Non-pigmented ciliary epithelial cell (primary cell): ENCODE data around the gene AGAP6.
"Not testable (repeated sequence)": the region's sequence is repeated elsewhere in the genome, so short reads cannot be mapped to it uniquely, and the experiment has no call there.

Experiments
- DNase-seq: peaks from one replicate; pipeline ENCODE4 v3.0.0-alpha.2; 2010; ENCODE audit warnings: low read depth

AGAP6 gene

GRCh38 chr10:49988376-49988775 lies at the start of gene AGAP6:
TSS of gene AGAP6 (plus strand) at chr10:49988406. CDS start at chr10:49988716, 310 bp downstream.
- not testable (repeated sequence) for DNase-seq

- not testable (repeated sequence) for DNase-seq
These were observed 46.5 kb upstream of the AGAP6 start, which contains the start of the genes PARG and TIMM23B for GRCh38 chr10:49941447-49942338. TSS of gene PARG (minus strand) at chr10:49942027. CDS start at chr10:49941725, 302 bp downstream. TSS of gene TIMM23B (plus strand) at chr10:49942053. CDS start at chr10:49942195, 142 bp downstream.

GRCh38 chr10:49942339-49942705 lies 45.9 kb upstream of the AGAP6 start:
- not testable (repeated sequence) for DNase-seq

DNA sequence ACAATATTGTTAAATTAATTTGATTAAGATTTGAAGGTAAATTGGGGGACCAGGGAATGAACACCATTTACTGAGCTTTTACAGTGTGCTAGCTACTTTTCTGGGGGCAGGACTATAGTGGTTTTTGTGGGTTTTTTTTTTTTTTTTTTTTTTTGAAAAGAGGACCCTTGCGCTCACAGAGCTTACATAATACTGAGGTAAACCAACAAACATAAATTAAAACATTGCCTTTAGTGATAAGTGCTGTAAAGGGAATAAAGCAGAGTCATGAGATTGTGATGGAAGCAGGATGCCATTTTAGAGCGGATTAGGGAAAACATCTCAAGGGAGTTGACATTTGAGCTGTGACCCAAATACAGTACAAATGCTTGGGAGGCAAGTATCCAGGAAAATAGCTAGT lies 44.6 kb upstream of the AGAP6 start:
- not testable (repeated sequence) for DNase-seq

DNA sequence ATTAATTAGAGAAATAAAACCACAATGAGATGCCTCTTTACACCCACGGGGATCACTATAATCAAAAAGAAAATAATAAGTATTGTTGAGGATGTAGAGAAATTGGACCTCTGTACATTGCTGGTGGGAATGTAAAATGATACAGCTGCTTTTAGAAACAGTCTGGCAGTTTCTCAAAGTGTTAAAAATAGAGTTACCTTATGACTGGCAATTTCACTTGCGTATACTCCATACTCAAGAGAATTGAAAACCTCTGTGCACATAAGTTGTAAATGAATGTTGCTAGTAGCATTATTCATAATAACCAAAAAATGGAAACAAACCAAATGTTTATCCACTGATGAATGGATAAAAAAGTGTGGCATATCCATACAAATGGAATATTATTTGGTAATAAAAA lies 40.1 kb upstream of the AGAP6 start:
- not testable (repeated sequence) for DNase-seq

- not testable (repeated sequence) for DNase-seq
These were observed 39.5 kb upstream of the AGAP6 start for GRCh38 chr10:49948737-49949136.

- not testable (repeated sequence) for DNase-seq
These were observed 36.2 kb upstream of the AGAP6 start for GRCh38 chr10:49952006-49952405.

GRCh38 chr10:49953122-49953521 lies 35.1 kb upstream of the AGAP6 start:
- DNase-seq = not testable (repeated sequence)

DNA sequence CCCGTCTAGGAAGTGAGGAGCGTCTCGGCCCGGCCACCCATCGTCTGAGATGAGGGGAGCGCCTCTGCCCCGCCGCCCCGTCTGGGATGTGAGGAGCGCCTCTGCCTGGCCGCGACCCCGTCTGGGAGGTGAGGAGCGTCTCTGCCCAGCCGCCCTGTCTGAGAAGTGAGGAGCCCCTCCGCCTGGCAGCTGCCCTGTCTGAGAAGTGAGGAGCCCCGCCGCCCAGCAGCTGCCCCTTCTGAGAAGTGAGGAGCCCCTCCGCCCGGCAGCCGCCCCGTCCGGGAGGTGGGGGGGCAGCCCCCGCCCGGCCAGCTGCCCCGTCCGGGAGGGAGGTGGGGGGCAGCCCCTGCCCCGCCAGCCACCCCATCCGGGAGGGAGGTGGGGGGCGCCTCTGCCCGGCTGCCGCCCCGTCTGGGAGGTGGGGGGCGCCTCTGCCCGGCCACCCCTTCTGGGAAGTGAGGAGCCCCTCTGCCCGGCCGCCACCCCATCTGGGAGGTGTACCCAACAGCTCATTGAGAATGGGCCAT lies 17.8 kb upstream of the AGAP6 start:
- DNase-seq = not testable (repeated sequence)

DNA sequence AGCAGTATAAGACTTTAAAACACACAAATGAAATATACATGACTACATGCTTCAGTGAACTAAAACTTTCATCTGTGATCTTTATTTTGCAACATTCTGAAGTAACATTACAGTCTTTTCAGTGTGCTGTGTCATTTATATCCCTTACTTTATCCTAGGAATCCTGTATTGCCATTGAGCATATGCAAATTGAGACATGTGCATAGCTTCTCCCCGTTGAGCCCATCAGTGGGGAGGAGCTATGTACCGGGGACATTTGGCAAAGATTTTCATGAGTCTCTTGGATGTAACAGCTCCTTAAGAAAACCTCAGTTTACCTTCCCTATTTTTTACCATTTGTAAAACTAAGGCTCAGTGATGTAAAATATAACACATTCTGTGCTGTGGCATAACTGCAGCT lies 16.7 kb upstream of the AGAP6 start:
- DNase-seq = not testable (repeated sequence)

- DNase-seq = not testable (repeated sequence)
These were observed 16.1 kb upstream of the AGAP6 start for GRCh38 chr10:49972094-49972493.

DNA sequence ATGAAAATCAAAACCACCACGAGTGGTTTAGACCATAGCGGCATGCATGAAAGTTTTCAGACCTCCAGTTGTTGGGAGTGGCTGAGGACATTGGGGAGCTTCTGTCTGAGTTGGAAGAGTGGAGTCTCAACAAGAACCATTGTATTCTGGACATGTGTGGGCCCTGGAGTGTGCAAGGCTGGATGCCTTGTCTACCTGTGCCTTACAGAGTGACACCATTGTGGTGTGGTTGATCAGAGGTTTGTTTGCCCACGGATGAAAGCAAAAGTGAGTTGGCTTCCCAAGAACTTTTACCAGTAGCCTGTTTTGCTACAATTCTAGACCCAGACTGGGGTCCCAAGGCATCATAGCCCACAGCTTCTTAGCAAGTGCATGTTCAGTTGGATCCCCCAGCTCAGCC lies 10.4 kb upstream of the AGAP6 start:
- DNase-seq = not testable (repeated sequence)

- DNase-seq = not testable (repeated sequence)
These were observed 999 bp upstream of the AGAP6 start for GRCh38 chr10:49987207-49987606.

DNA sequence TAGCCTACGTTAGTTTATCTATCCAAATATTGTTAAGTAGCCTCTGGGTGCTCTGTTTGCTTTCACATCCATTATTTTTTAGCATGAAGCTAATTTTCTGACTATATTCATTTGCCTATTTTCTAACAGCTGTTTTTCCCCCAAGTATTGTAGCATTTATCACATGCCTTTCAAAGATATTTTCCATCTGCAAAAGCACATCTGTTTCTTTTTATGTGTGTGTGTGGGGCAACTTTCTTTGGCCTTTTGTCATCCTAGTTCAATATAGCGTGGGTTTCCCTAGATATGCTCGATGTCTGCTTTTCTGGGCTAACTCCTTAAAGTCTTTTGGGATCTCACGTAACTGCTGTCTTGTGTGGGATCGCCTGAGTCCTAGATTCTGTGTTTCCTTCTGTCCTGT lies 7.1 kb downstream of the AGAP6 start:
- DNase-seq = not testable (repeated sequence)

GRCh38 chr10:50014024-50014423 lies 25.8 kb downstream of the AGAP6 start:
- DNase-seq = not testable (repeated sequence)

DNA sequence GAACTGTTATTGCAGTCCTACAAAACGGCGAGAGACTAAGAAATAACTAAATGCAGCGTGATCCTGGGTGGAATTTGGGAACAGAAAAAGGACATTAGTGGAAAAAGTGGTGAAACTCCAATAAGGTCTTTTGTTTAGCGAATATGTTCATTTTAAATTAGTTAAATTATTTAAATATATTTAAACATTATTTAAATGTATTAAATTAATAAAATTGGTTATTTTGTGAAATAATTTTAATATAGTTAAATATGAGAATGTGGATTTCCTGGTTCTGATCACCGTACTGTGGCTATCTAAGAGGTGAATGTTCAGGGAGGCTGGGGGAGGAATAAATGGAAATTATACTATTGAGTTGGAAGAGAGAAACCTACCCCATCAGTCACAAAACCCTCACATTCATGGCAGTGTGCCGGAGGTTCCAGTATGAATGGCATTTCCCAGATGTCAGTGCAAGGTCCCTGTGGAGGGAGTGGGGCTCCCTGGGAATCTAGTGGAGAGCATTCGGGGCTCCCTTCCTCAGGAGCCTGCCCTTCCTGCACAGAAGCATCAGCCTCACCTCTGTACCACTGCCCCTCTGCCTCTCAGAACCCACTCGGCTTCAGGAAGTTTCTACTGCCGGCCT lies 27.5 kb downstream of the AGAP6 start:
- not testable (repeated sequence) for DNase-seq

- not testable (repeated sequence) for DNase-seq
These were observed 28.7 kb downstream of the AGAP6 start for GRCh38 chr10:50016926-50017325.

DNA sequence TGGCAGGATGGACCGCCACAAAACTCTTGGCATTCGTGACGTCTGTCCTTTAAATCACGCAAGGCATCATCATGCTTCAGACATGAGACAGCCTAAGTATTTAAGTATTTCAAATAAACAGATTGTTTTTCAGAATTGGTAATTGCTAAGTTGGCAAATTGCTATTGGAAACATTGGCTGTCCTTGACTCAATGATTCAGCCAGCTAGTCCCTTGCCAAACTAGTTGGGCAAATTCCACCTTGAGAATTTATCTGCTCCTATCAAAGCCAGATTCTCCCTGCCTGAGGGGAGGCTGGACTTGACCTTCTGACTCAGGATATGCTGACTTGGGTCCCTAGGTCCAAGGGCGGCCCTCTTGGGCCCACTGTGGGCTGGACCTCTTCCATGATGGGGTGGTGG lies 29.4 kb downstream of the AGAP6 start:
- not testable (repeated sequence) for DNase-seq

- DNase-seq = not testable (repeated sequence)
These were observed 31.1 kb downstream of the AGAP6 start for GRCh38 chr10:50019279-50019678.

DNA sequence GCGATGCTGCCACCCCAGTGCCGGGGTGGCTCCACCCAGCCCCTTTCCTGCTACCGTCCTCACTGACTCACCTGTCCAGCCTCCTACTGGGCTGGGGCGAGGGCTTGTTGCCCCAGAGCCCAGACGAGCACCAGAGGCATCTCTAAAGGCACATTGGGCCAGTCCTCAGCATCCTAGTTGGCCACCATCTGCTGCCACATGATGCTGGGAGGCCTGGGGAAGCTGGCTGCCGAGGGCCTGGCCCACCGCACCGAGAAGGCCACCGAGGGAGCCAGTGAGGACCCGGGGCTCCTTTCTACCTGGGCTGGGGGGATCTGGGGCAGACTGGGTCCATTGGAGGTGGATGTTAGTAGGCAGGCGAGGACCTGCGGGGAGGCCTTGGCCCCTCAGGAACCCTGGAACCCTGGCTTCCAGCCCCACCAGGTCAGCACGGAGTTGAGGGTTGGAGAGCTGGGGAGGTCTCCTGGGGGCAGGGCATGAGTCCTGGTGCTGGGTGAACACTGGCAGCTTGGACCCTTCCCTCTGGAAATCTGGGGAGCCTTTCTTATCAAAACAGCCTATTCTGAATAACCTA lies 32.3 kb downstream of the AGAP6 start:
- DNase-seq = not testable (repeated sequence)

DNA sequence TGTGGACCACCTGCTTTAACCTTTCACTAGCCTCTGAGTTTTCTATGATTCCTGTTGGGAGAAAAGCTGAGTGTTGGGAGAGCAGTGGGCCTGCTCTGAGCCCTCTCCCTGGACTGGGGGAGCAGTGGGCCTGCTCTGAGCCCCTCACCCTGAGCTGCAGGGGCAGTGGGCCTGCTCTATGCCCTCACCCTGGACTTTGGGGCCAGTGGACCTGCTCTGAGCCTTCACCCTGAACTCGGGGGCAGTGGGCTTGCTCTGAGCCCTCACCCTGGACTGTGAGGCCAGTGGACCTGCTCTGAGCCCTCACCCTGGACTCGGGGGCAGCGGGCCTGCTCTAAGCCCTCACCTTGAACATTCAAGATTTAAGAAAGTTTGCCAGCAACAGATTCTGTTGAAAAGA lies 33.4 kb downstream of the AGAP6 start:
- no peak for DNase-seq

GRCh38 chr10:50024716-50025383 lies 36.6 kb downstream of the AGAP6 start:
- not testable (repeated sequence) for DNase-seq
